HCT116 (cell line): ENCODE data around the gene SPG11. TPM values are rescaled to one million over a fixed set of nuclear protein-coding genes. Genes with fewer than 3 reads are reported as not detected.

Source experiments
- ATAC-seq: fragments of 200-7000 bp; cut with Tn5 transposase; 2 replicates; pipeline ENCODE4 v1.9.1; 2020; ENCODE audit warnings: mild to moderate bottlenecking, moderate library complexity
- BruUV-seq: library from RNA; stranded (reverse); fragments of 400-500 nt; replicated peaks from 2 replicates; lab custom pipeline; 2021; lab: Mats Ljungman, UMichigan
- CTCF ChIA-PET: fragments of 300-600 bp; sonication (Branson Sonifier 250); formaldehyde crosslinking; loops from one replicate; lab custom pipeline; 2021; ENCODE audit warnings: antibody characterized with exemption; lab: Charles Lee
- POLR2A ChIA-PET: fragments of 300-600, 350-600 bp; sonication (Branson Sonifier 250); formaldehyde crosslinking; loops from one replicate; lab custom pipeline; 2021; ENCODE audit warnings: antibody characterized with exemption; lab: Charles Lee
- RAD21 ChIA-PET, 2 experiments: fragments of 300-600 bp; sonication (Branson Sonifier 250); formaldehyde crosslinking; loops; one replicate each; lab custom pipeline; 2023; ENCODE audit warnings: low total read pairs in 2 of 2; ENCODE audit not compliant: uncharacterized antibody in 2 of 2, unreplicated experiment in 2 of 2, low non-redundant PET in 1 of 2; lab: Charles Lee
- DNase-seq: peaks from one replicate; pipeline ENCODE4 v3.0.0-alpha.2; 2010; ENCODE audit warnings: low read depth, low spot score
- H2AFZ ChIP-seq: fragments of 200-600 bp; shearing (Covaris generic), sonication (generic); 2 replicates; pipeline ENCODE4 v1.6.1; 2017; ENCODE audit warnings: low read depth, mixed run types, mixed read lengths, antibody characterized with exemption, low read length; ENCODE audit not compliant: poor library complexity, severe bottlenecking
- H3K27ac ChIP-seq: 2 replicates; pipeline ENCODE4 v1.5.1; 2012; ENCODE audit warnings: low read depth, low read length
- H3K27me3 ChIP-seq: fragments of 200-600 bp; sonication (generic); 2 replicates; pipeline ENCODE4 v1.6.1; 2016; ENCODE audit warnings: mixed run types, low read length, mixed read lengths; ENCODE audit not compliant: insufficient read depth
- H3K36me3 ChIP-seq, 2 experiments: fragments of 200-500 bp in 1 of 2; fragments of 200-600 bp in 1 of 2; sonication (Bioruptor generic) in 1 of 2; sonication (generic) in 1 of 2; 2 replicates each; pipeline versions ENCODE4 v1.5.1 to v1.6.1; 2014 to 2016; ENCODE audit warnings: low read length in 2 of 2, inconsistent platforms in 1 of 2, mixed read lengths in 1 of 2, mixed run types in 1 of 2; ENCODE audit not compliant: insufficient read depth in 2 of 2, control insufficient read depth in 1 of 2
- H3K4me1 ChIP-seq, 2 experiments: fragments of 200-600 bp in 1 of 2; sonication (generic) in 1 of 2; 2 replicates each; pipeline versions ENCODE4 v1.5.1 to v1.6.1; 2012 to 2017; ENCODE audit warnings: low read length in 2 of 2, inconsistent platforms in 1 of 2, mild to moderate bottlenecking in 1 of 2, mixed read lengths in 1 of 2, mixed run types in 1 of 2, moderate library complexity in 1 of 2; ENCODE audit not compliant: insufficient read depth in 2 of 2, control insufficient read depth in 1 of 2
- H3K4me2 ChIP-seq: fragments of 200-600 bp; sonication (generic); 2 replicates; pipeline ENCODE4 v1.6.1; 2017; ENCODE audit warnings: mixed run types, low read length, mixed read lengths
- H3K4me3 ChIP-seq, 2 experiments: fragments of 200-600 bp in 1 of 2; sonication (generic) in 1 of 2; replicated peaks in 1 of 2; 2 replicates each; pipeline ENCODE4 v1.5.1; 2011 to 2016; ENCODE audit warnings: low read length in 2 of 2, control low read depth in 1 of 2, low read depth in 1 of 2, mild to moderate bottlenecking in 1 of 2, mixed read lengths in 1 of 2, mixed run types in 1 of 2
- H3K79me2 ChIP-seq: fragments of 200-600 bp; sonication (generic); 2 replicates; pipeline ENCODE4 v1.6.1; 2017; ENCODE audit warnings: mild to moderate bottlenecking, mixed run types, low read length, moderate library complexity, mixed read lengths; ENCODE audit not compliant: insufficient read depth
- H3K9ac ChIP-seq: fragments of 200-600 bp; sonication (generic); 2 replicates; pipeline ENCODE4 v1.6.1; 2016; ENCODE audit warnings: low read length, mixed read lengths
- H3K9me2 ChIP-seq: fragments of 200-600 bp; sonication (generic), shearing (Covaris generic); 2 replicates; pipeline ENCODE4 v1.6.1; 2017; ENCODE audit warnings: mixed run types, mild to moderate bottlenecking, moderate library complexity; ENCODE audit not compliant: insufficient read depth
- H3K9me3 ChIP-seq, 2 experiments: fragments of 200-500 bp in 1 of 2; fragments of 200-600 bp in 1 of 2; sonication (Bioruptor generic) in 1 of 2; sonication (generic) in 1 of 2; 2 replicates each; pipeline ENCODE4 v1.6.1; 2014 to 2017; ENCODE audit warnings: low read length in 2 of 2, mixed read lengths in 2 of 2, inconsistent platforms in 1 of 2, low read depth in 1 of 2, mild to moderate bottlenecking in 1 of 2, mixed run types in 1 of 2, moderate library complexity in 1 of 2; ENCODE audit not compliant: control insufficient read depth in 1 of 2, insufficient read depth in 1 of 2
- H4K20me1 ChIP-seq: fragments of 200-600 bp; sonication (generic), shearing (Covaris generic); 2 replicates; pipeline ENCODE4 v1.6.1; 2017; ENCODE audit warnings: mixed run types, mild to moderate bottlenecking, moderate library complexity; ENCODE audit not compliant: insufficient read depth
- ATF3 ChIP-seq: IDR thresholded peaks from 2 replicates; pipeline ENCODE4 v1.6.1; 2012
- CBX3 ChIP-seq: IDR thresholded peaks from 2 replicates; pipeline ENCODE4 v1.6.1; 2012; ENCODE audit warnings: low read depth
- EGR1 ChIP-seq: IDR thresholded peaks from 2 replicates; pipeline ENCODE4 v1.6.1; 2012; ENCODE audit warnings: low read depth
- EZH2 ChIP-seq: fragments of 200-600 bp; sonication (generic); IDR thresholded peaks from 2 replicates; pipeline ENCODE4 v1.6.1; 2017; ENCODE audit warnings: antibody characterized with exemption, mixed run types
- EZH2phosphoT487 ChIP-seq: fragments of 200-600 bp; IDR thresholded peaks from 2 replicates; pipeline ENCODE4 v1.6.1; 2018; ENCODE audit warnings: antibody characterized with exemption, borderline replicate concordance
- FOSL1 ChIP-seq: IDR thresholded peaks from 2 replicates; pipeline ENCODE4 v1.6.1; 2012; ENCODE audit warnings: low read depth
- JUND ChIP-seq: IDR thresholded peaks from 2 replicates; pipeline ENCODE4 v1.6.1; 2012
- POLR2A ChIP-seq: IDR thresholded peaks from 2 replicates; pipeline ENCODE4 v1.7.0; 2011; ENCODE audit warnings: borderline replicate concordance; ENCODE audit not compliant: insufficient read depth, insufficient read length; ENCODE audit errors: extremely low read depth
- SIN3A ChIP-seq: IDR thresholded peaks from 2 replicates; pipeline ENCODE4 v1.6.1; 2012; ENCODE audit warnings: low read depth
- SP1 ChIP-seq: IDR thresholded peaks from 2 replicates; pipeline ENCODE4 v1.6.1; 2012; ENCODE audit warnings: low read depth
- SRF ChIP-seq: IDR thresholded peaks from 2 replicates; pipeline ENCODE4 v1.6.1; 2012; ENCODE audit warnings: low read depth
- TCF7L2 ChIP-seq: IDR thresholded peaks from 2 replicates; pipeline ENCODE4 v1.7.0; 2011; ENCODE audit warnings: borderline replicate concordance, inconsistent platforms; ENCODE audit not compliant: insufficient read depth, insufficient read length; ENCODE audit errors: extremely low read depth
- ZFX ChIP-seq: fragments of 450-650 bp; IDR thresholded peaks from 2 replicates; pipeline ENCODE4 v1.6.1; 2017
- ZNF274 ChIP-seq: fragments of 200-500 bp; sonication (Bioruptor generic); IDR thresholded peaks from 2 replicates; pipeline ENCODE4 v1.6.1; 2014; ENCODE audit warnings: mild to moderate bottlenecking, low read depth, low read length, inconsistent platforms
- intact Hi-C: fragments of 100-400 bp; cut with micrococcal nuclease; formaldehyde crosslinking; loops from 2 replicates; pipeline ENCODE4 v1.10.0; 2022
- total RNA-seq: library from RNA; stranded (reverse); gene quantifications from one replicate; pipeline ENCODE4 v1.2.1, GENCODE V29; 2021; ENCODE audit not compliant: unreplicated experiment
- TF ChIP-seq, protein P1 (sequence below): IDR thresholded peaks from 2 replicates; pipeline ENCODE4 v1.6.1; 2011; ENCODE audit warnings: mild to moderate bottlenecking, low read length, moderate library complexity; ENCODE audit not compliant: insufficient replicate concordance; ENCODE audit errors: extremely low read depth

Gene SPG11
- total RNA-seq, 1 experiment from 2014 or later: 34.8 TPM

DNA sequence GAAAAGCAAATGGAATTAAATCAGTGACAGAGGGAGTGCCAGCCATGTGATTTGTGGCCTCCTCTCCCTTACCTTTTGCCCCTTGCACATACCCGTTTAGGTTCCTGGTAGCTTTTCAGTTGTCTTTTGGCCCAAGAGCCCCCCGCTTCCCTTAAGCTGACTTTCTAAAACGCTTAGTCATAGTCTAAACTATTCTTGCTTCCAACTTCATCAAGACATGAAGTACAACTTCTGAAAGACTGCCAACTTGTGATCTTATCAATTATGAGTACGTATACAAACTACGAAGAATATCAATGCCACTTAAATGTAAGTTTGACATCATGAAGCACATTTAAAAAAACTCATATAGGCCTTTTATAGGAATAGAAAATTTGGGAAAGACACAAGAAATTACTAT is 64.6 kb downstream of the SPG11 start:
- Histone ChIP-seq H3K4me2 (no peak overlapping the region), H3K27ac (no peak overlapping the region), H3K9ac (no peak overlapping the region), H2AFZ (no peak overlapping the region), H3K9me3 (no peaks in the 10 kb centered on the region), H3K4me1 (no peaks in the 10 kb centered on the region), H4K20me1 (no peaks in the 10 kb centered on the region), H3K4me3 (no peak overlapping the region), H3K27me3 (no peaks in the 10 kb centered on the region), H3K9me2 (no peaks in the 10 kb centered on the region), H3K36me3 (peaks cover 24 to 27% of the 10 kb centered on the region in 2 experiments), H3K79me2 (no peaks in the 10 kb centered on the region)
- ATAC-seq (no peak), DNase-seq (no peak)
- BruUV-seq: no TSS peak
- ChIA-PET RAD21 (no interaction called here), POLR2A (no interaction called here), CTCF (no interaction called here)
- intact Hi-C loops: loop anchor here (10.0 kb wide), 1 partner anchor 56 kb away; no protein-coding TSS in a partner anchor
- TF ChIP-seq, protein P1, sequence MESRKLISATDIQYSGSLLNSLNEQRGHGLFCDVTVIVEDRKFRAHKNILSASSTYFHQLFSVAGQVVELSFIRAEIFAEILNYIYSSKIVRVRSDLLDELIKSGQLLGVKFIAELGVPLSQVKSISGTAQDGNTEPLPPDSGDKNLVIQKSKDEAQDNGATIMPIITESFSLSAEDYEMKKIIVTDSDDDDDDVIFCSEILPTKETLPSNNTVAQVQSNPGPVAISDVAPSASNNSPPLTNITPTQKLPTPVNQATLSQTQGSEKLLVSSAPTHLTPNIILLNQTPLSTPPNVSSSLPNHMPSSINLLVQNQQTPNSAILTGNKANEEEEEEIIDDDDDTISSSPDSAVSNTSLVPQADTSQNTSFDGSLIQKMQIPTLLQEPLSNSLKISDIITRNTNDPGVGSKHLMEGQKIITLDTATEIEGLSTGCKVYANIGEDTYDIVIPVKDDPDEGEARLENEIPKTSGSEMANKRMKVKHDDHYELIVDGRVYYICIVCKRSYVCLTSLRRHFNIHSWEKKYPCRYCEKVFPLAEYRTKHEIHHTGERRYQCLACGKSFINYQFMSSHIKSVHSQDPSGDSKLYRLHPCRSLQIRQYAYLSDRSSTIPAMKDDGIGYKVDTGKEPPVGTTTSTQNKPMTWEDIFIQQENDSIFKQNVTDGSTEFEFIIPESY: no peak
- no peak for TF ChIP-seq TCF7L2

DNA sequence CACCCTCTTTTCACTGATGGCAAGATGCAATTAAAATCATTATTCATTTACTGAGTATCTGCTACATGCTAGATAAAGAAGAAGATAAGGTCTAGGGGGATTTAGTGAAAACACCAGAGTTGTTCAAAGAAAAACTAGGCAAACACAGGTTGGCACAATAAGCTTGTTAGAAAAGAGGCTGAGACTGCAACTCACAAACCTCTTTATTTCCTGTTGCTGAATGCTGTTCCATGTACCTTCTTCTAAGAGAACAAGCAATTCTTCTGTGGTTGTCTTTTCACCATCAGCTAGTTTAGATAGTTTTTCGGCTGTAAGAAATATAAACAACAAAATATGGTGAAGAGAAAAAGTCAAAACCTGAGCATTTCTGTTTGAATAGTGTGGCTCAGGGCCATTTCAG is 65.4 kb downstream of the SPG11 start:
- RAD21 ChIA-PET: no interaction called here
- BruUV-seq: no TSS peak
- Histone ChIP-seq H3K79me2 (no peaks in the 10 kb centered on the region), H3K36me3 (peaks cover 20 to 27% of the 10 kb centered on the region in 2 experiments), H3K4me2 (no peak overlapping the region), H4K20me1 (no peaks in the 10 kb centered on the region), H3K9me2 (no peaks in the 10 kb centered on the region), H3K27me3 (no peaks in the 10 kb centered on the region), H3K4me3 (no peak overlapping the region), H2AFZ (no peak overlapping the region), H3K4me1 (no peaks in the 10 kb centered on the region), H3K9ac (no peak overlapping the region), H3K9me3 (no peaks in the 10 kb centered on the region), H3K27ac (no peak overlapping the region)
- no peak for TF ChIP-seq CBX3
- TF ChIP-seq ZFX: no peak
- no peak for TF ChIP-seq POLR2A
- no peak for TF ChIP-seq SP1
- TF ChIP-seq EZH2: no peak
- TF ChIP-seq JUND: no peak
- no peak for TF ChIP-seq TCF7L2
- no peak for TF ChIP-seq SIN3A
- no peak for TF ChIP-seq ATF3
- no peak for TF ChIP-seq SRF
- TF ChIP-seq, protein P1: no peak
- no peak for TF ChIP-seq EGR1
- no peak for TF ChIP-seq FOSL1
- no peak for TF ChIP-seq EZH2phosphoT487
- no peak for TF ChIP-seq ZNF274
- POLR2A ChIA-PET: no interaction called here
- ATAC-seq (no peak), DNase-seq (no peak)
- CTCF ChIA-PET: no interaction called here
- intact Hi-C loops: loop anchor here (10.0 kb wide), 1 partner anchor 57 kb away; no protein-coding TSS in a partner anchor
